ENCODE data around the gene PXK.

- no peak for TF ChIP-seq CTCF (IDR thresholded peaks at IDR 0.05; ENCODE audit: poor library complexity)
- TF ChIP-seq EZH2phosphoT487 (IDR thresholded peaks at IDR 0.05; ENCODE audit: low read depth, severe bottlenecking, unreplicated experiment): no peak
- no peak for TF ChIP-seq EZH2 (IDR thresholded peaks at IDR 0.05; ENCODE audit: borderline replicate concordance)
These were observed 95.1 kb downstream of the PXK start for GRCh38 chr3:58427661-58428361.

All from hepatocyte (in vitro differentiated cells).